ENCODE results near the gene EXOC6B.

EXOC6B gene

DNA sequence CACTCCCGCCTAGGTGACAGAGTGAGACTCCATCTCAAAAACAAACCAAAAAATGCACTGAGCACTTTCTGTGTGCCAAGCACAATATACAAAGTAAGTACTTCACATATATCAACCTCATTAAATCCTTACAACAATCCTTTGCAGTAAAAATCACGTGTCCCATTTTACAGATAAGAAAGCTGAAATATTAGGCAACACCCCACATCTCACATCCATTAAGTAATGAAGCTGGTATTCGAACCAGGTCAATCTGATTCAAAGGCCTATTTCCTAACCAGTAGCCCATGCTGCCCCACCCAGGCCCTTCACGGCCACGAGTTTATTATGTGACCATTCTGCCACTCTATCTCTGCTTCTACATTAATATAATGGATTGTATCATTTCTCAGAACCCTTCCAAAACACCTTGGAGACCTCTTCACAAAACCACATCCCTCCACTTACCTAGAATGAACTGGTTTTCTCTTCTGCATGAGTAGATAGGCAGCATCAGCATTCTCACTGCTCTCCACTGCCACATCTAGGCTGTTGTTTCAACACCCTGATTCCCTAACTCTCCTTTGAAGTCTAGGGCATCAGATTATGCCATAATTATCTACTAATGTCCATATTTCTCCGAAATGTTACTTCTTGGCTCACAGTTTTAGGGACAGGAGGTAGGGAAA lies 3.1 kb upstream of the EXOC6B start:
- no peak for DNase-seq (ENCODE audit: low spot score)

DNA sequence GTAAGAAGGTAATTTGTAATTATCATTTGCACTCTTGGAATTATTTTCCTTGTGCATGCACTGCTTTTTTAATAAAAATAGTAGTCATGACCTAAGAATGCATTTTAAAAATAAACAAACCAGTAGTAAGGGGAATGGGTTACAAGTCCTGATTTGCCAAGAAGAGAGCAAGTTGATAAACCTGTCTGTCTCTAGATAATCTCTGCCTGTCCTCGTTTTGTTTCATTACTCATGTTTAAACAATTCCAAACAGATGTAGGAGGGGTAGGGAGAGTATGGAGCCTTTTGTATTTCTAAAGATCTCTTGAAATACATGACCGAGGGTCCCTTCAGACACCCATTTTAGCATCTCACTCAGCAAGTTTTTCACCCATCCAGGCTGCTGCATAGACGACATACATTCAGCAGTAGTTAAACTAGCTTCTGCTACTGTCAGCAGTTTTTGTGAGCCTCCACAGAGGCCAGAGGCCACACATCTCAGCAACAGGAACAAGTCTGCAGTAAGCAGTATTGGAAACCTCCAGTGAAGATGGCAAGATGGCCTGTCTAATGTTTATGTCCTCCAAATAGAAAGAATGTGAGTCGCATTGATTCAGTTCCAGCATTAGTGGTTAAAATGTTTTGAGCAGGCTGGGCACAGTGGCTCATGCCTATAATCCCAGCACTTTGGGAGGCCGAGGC lies 2.3 kb upstream of the EXOC6B start:
- DNase-seq (ENCODE audit: low spot score), result no peak

DNA sequence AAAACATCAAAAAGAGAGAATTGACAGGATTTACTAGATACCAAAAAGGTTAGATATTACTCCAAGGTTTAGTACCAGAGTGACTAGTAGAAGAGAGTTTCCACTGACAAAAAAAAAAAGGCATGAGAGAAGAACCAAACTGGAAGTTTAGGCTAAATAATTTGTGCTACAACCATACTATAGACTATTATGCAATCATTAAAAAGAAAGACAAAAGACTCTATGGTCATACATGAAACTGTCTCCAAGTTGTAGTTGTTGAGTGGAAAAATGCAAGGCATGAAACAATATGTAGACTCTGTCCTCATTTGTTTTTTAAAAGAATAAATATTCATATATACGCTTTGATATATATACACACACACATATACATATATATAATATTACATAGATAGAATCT lies 1.7 kb upstream of the EXOC6B start:
- no peak for DNase-seq (ENCODE audit: low spot score)

DNA sequence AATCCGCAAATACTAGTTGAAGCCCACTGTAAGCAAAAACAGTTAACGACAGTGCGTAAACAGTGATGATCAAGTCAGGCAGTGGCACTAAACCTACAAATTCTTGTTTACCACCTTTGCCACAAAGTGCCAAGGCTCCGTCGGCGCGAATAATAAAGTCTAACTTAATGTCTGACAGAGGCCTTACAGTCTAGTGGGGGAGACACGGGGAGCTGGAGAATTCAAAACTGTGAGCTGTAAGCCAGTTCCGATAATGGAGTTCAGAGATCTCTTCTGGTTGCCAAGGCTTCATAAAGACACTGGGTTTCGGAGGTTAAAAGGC lies 284 bp upstream of the EXOC6B start:
- no peak for DNase-seq (ENCODE audit: low spot score)

DNA sequence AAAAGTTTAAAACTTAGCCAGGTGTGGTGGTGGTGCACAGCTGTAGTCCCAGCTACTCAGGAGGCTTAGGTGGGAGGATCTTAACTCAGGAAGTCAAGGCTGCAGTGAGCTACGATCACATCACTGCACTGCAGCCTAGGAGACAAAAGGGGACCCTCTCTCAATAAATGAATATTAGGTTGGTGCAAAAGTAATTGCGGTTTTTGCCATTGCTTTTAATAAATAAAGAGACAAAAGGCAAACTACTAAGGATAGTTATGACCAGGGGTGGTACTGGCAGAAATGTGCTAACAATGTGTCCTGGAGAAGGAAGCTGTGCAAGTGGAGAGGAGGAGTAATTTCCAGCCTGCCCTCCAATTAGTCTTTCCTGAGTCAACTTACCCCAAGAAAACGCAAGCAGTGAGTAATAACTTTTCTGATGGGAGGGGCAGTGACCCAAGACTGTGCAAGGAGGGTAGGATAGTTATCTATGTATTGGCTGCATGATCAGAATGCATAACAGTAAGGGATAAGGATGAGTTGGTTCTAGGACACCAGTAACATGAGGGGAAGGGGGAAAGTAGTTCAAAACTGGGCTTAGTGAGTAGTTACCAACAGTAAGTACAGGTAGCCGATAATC lies 1.5 kb downstream of the EXOC6B start:
- DNase-seq (ENCODE audit: low spot score), result no peak

DNA sequence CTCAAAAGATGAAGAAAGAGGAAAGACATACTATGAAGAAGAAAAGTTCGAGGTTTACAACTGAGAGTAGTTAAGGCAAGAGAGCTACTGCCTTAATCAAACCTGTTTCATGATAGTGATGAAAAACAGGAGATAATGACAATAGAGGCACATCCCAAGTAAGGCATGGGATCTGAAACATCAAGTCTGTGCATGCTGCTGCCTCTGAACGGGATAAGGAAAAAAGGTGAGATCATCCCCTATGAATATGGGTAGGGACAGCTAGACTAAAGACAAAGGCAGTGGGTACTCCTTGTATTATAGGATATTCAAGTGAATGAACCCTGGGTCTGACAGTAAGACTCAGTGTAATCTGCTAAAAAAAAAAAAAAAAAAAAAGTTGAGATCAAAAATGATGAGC lies 3.0 kb downstream of the EXOC6B start:
- DNase-seq (ENCODE audit: low spot score), result no peak

DNA sequence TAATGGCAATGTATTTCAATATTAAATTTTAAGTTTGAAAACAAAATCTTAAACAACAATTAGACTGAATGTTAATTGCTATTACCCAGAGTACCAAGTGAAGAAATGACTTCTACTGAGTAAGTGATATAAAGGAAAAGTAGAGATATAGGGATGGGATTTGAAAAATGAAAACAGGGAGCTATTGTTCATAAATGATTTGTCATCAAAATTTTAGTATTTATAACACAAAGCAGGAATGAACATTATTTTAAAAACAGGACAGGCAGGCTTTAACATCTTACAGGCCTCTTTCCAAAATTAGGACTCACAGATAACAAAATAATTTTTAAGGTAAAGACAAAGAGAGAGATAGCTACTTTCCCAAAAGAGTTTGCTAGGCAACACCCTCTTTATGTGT lies 3.9 kb downstream of the EXOC6B start:
- DNase-seq (ENCODE audit: low spot score), result no peak

DNA sequence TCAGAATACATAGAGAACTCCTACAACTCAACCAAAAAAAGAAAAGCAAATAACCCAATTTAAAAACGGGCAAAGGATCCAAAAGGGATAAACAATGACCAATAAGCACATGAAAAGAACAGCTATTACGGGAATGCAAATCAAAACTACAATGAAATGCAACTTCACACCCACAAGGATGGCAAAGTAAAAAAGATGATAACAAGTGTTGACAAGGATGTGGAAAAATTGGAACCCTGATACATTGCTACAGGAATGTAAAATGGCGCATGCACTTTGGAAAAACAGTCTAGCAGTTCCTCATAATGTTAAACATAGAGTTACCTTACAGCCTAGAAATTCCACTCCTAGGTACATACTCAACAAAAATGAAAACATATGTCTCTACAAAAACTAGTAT lies 4.7 kb downstream of the EXOC6B start:
- no peak for DNase-seq (ENCODE audit: low spot score)

DNA sequence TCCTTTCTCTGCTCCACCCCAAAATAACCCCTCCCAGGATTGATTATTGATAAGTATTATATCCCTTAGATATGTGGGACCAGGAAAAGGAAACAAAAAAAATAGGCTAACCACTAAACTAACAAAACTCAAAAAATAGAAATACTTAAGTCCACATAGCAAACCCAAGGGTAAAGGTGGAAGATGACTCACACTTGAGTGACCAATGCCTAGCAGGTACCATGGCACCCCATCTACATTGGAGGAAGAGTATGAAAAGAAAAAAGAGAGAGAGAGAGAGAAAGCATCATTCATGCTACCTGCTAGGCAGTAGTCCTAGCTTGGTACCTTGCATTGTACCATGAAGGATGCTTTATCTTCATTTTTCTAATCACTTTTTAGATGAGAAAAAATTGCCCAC lies 6.3 kb downstream of the EXOC6B start:
- DNase-seq (ENCODE audit: low spot score), result no peak

DNA sequence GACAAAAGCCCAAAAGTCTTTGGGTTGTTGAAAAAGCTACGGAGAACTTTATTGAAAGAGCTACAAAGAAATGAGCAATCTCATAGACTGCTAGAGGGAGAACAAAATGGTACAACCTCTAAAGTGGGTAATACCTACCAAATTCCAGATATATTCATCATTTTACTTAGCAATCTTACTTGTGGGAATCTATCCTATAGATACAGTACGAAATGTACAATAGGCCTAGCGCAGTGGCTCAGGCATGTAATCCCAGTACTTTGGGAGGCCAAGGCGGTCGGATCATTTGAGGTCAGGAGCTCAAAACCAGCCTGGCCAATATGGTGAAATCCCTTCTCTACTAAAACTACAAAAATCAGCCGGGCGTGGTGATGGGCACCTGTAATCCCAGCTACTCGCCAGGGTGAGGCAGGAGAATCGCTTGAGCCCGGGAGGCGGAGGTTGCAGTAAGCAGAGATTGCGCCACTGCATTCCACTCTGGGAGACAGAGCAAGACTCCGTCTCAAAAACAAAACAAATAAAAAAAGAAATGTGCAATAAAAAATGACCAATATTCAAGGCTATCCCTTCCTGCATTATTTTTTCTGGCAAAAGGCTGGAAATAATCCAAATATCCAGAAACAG lies 10.1 kb downstream of the EXOC6B start:
- no peak for DNase-seq (ENCODE audit: low spot score)

DNA sequence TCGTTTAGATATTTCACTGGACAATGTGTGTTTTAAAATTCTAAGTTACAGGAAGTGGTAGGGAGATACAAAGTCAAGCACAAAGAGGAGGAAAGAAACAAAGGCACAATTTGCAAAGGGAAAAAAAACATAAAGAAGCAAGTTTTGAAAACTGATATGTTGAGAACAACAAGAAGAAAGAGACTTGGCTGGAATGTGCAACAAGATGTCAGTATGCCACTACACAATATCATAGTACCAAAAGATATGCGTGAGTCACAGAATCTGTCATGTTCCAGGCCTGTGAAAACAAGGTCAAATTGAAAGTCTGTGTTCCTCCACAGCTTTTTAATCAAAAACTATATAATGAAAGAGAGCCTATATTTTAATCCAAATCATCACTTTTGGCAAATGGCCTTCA lies 12.0 kb downstream of the EXOC6B start:
- DNase-seq (ENCODE audit: low spot score), result no peak

DNA sequence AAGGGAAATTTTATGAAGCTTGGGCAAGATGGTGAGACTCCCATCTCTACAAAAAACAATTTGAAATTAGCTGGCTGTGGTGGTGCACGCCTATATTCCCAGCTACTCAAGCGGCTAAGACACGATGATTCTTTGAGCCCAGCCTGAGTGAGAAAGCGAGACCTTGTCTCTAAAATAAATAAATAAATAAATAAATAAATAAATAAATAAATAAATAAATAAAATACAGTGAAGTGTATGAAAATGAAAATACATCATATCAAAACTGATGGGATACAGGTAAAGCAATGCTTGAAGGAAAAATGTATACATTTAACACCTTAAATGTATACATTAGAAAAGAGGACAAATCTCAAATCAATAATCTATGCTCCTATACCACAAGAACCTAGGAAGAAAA lies 15.7 kb downstream of the EXOC6B start:
- no peak for DNase-seq (ENCODE audit: low spot score)

DNA sequence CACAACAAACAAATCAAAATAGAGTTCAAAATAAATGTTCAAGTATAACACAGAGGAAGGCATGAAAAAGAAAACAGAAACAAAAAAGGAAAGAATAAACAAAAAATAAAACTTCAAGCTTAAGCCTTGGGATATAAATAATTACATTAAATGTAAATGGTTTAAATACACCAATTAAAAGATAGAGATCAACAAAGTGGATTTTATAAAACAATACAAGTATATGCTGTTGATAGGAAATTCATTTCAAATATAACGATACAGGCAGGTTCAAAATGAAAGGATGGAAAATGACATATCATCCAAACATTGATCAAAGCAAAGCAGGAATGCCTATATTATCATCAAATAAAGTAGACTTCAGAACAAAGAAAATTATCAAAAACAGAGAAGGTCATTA lies 16.7 kb downstream of the EXOC6B start:
- no peak for DNase-seq (ENCODE audit: low spot score)

DNA sequence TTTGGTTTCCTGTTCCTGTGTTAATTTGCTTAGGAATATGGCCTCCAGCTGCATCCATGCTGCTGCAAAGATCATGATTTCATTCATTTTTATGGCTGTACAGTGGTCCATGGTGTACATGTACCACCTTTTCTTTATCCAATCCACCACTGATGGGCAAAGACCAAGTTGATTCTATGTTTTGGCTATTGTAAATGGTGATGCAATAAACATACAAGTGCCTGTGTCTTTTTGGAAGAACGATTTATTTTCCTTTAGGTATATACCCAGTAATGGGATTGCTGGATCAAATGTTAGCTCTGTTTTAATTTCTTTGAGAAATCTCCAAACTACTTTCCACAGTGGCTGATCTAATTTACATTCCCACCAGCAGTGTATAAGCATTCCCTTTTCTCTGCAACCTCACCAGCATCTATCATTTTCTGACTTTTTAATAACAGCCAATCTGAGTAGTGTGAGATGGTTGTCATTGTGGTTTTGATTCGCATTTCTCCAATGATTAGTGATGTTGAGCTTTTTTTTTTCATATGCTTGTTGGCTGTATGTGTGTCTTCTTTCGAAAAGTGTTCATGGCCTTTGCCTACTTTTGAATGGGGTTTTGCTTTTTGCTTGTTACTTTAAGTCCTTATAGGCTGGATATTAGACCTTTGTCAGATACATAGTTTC lies 19.4 kb downstream of the EXOC6B start:
- no peak for DNase-seq (ENCODE audit: low spot score)

DNA sequence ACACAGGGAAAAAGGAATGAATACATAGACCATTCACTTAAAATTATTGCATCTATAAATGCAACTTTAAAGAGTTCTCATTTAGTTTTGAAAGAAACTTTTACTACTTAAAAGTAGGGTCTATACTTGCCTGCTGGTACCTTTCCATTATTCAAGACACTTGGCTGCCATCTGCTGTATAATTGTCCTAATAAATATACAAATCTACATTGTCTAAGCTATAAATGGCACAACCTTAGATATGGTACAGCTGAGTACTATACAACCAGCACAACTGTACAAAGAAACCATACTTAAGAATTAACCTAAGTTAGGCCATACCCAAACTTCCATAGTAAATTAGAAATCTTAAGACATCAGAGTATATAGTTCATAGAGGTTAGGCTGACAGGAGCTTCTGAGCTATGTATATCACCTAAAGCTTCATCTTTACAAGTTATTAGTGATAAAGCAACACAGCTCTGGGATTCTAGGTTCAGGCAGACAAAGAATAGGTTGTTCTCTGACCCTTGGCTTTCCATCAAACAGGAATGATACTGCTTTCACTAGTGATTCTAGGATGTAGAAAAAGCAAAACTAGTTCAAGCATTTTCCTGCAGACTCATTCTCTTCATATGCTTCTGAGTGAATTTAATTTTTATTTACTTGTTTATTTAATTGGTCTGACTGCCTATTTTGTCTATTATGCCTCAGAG lies 22.1 kb downstream of the EXOC6B start:
- DNase-seq (ENCODE audit: low spot score), result no peak

DNA sequence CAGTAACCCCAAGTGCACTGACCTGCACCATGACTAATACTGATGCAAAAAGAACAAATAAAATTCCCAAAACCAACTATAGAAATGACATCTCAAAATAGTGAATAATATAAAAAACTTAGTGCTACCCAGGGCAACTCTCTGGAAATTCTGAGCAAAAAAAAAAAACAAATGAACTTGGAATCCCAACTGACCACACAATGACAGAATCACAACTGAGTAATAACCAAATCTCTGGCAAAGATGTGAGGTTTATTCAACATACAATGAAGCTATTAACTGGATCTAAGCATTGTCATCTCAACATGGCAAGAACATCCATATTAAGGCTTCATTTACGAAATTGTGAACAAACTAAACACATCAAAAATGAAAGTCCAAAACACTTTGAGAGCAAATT lies 22.7 kb downstream of the EXOC6B start:
- no peak for DNase-seq (ENCODE audit: low spot score)

DNA sequence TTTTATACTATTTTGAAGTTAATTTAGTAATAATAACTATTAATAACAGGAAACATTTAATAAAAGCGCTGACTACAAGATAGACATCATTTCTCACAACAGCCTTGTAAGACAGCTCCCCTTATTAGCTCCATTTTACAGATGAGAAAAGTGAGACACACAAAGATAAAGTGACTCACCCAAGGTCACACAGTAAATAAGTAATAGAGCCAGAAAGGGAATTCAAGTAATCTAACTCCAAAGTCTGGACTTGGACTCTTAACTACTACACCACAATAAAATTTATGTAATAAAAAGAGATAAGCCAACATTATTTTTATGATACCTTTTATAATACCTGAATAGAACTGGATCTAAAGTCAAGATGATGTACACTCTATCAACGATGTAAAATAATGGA lies 25.3 kb downstream of the EXOC6B start:
- no peak for DNase-seq (ENCODE audit: low spot score)

DNA sequence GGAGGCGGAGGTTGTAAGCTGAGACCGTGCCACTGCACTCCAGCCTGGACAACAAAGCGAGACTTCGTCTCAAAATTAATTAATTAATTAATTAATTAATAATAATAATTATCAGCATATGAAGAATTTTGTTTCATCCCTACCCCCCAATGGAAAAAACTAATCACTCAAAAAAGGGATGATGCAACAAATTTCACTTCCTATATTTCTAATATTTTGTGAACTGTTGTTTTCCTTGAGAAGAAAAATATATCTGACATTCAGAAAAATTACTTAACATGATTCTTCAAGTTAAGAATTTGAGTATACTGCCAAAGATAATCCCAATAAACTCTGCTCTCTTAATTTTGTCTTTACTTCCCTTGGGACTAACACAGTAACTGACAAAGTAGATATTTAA lies 28.1 kb downstream of the EXOC6B start:
- no peak for DNase-seq (ENCODE audit: low spot score)

DNA sequence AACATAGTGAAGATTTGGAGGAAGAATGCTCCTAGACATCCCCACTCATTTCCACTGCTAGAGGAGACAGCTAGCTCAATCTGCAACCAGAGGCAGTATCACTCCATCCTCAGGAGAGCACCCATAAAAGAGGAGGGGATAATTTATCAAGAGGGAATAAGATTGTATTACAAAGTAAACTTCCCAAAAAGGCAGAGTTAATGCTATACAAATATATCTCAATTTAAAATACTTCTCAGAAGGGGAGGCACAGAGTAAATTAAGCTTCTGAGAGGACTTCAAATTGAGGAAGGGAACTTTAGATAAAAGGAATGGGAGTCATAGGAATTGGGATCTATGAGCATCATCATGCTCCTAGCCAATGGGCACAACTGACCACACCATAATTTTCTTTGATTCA lies 29.1 kb downstream of the EXOC6B start:
- DNase-seq (ENCODE audit: low spot score), result no peak

DNA sequence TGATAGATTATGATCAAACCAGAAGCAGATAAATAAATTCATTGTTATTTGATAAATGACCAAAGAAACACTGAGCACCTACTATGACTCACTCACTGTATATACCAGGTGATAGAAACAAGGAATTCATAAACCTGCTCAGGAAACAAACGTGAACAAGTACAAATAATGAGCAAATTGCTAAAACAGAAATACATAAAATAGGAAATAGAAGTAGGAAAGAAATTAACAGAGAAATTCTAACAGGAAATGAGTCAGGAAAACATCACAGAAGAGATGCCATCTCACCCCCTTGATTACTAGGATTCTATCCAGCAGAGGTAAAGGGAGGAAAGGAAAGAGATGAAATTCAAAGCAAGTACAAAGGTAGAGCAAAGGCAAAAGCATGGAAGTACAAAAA lies 31.3 kb downstream of the EXOC6B start:
- DNase-seq (ENCODE audit: low spot score), result no peak

DNA sequence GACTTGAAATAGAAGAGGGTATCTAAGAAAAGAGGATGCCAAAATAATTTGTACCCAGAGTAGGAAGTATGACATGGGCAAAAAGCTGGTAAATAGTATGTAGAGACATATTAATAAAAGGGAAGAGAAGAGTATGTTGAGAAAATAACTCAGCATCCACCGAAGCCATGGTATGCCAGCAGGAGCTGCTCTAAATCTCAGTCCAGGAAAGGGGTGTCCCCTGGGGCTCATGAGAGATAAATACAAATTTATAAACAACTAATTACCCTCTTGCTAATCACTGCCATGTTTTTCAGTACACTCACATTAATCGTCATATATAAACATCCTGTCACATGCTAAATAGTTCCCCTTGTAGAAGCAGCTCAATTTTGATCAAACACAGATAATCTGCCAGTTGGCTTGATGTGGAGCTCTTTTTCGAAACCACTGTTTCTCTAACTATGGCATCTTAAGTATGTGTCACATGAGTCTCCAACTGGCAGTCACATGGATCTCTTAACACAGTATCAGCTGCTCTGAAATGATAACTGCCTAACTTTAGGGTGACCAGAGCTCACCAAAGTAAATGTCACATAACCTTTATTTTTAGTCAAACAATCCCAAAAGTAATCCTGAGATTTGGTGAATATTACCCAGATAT lies 31.9 kb downstream of the EXOC6B start:
- DNase-seq (ENCODE audit: low spot score), result no peak

DNA sequence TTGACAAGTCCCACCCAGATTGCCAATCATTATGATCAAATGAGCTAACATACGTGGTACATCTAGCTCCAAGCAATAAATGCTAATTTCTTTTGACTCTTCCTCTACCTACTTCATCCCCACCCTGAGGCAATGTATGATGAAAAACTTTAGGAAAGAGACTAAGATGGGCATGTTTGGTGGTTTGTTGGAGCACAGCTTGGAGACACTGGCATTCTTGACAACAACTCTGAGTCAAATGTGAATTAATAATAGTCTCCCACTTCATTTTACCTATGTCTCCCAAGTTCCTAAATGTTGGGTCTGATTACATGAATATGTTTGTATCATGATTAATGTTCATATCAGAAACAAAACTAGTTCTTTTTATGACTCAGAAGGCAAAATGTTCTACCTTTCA lies 36.6 kb downstream of the EXOC6B start:
- DNase-seq (ENCODE audit: low spot score), result no peak

Measured in hematopoietic multipotent progenitor cell treated with erythropoietin and hydrocortisone succinate and interleukin-3 and kit ligand, for 17 days (in vitro differentiated cells).